Trophoblast cell (in vitro differentiated cells and primary cell): Measurements from ENCODE around the gene TSPAN9.

ENCODE experiments used
- DNase-seq, 2 donors: peaks; one replicate each; pipeline ENCODE4 v3.0.0-alpha.2; 2016
- H2AFZ ChIP-seq: 2 replicates; pipeline ENCODE4 v1.6.1; 2013; ENCODE audit warnings: low read length, moderate library complexity, mild to moderate bottlenecking; ENCODE audit not compliant: insufficient read depth, poor library complexity
- H2AK5ac ChIP-seq: 2 replicates; pipeline ENCODE4 v1.6.1; 2013; ENCODE audit warnings: mild to moderate bottlenecking, low read length
- H2BK120ac ChIP-seq: 2 replicates; pipeline ENCODE4 v1.6.1; 2013; ENCODE audit warnings: low read length, mild to moderate bottlenecking, moderate library complexity; ENCODE audit not compliant: insufficient read depth, poor library complexity
- H2BK12ac ChIP-seq: 2 replicates; pipeline ENCODE4 v1.6.1; 2013; ENCODE audit warnings: mild to moderate bottlenecking, low read length, moderate library complexity
- H2BK5ac ChIP-seq: 2 replicates; pipeline ENCODE4 v1.6.1; 2013; ENCODE audit warnings: low read length, low read depth, moderate library complexity, mild to moderate bottlenecking; ENCODE audit not compliant: poor library complexity
- H3K14ac ChIP-seq: 2 replicates; pipeline ENCODE4 v1.6.1; 2013; ENCODE audit warnings: mild to moderate bottlenecking, low read length
- H3K18ac ChIP-seq: 2 replicates; pipeline ENCODE4 v1.6.1; 2013; ENCODE audit warnings: mild to moderate bottlenecking, low read length
- H3K23ac ChIP-seq: 2 replicates; pipeline ENCODE4 v1.6.1; 2013; ENCODE audit warnings: low read length
- H3K27ac ChIP-seq: 2 replicates; pipeline ENCODE4 v1.5.1; 2013; ENCODE audit warnings: low read depth, mild to moderate bottlenecking, inconsistent platforms, low read length, moderate library complexity
- H3K27me3 ChIP-seq: 2 replicates; pipeline ENCODE4 v1.6.1; 2013; ENCODE audit warnings: inconsistent platforms, mild to moderate bottlenecking, low read length, moderate library complexity; ENCODE audit not compliant: insufficient read depth
- H3K36me3 ChIP-seq, 2 experiments: 1 replicate in 1 of 2; 2 replicates in 1 of 2; pipeline ENCODE4 v1.6.1; 2013; ENCODE audit warnings: low read length in 2 of 2, mild to moderate bottlenecking in 2 of 2, moderate library complexity in 1 of 2; ENCODE audit not compliant: insufficient read depth in 2 of 2, control insufficient read depth in 1 of 2
- H3K4ac ChIP-seq: 2 replicates; pipeline ENCODE4 v1.6.1; 2013; ENCODE audit warnings: low read depth, mild to moderate bottlenecking, low read length, moderate library complexity
- H3K4me1 ChIP-seq, 2 experiments: 1 replicate in 1 of 2; 2 replicates in 1 of 2; pipeline ENCODE4 v1.6.1; 2013; ENCODE audit warnings: low read length in 2 of 2, mild to moderate bottlenecking in 2 of 2, moderate library complexity in 1 of 2; ENCODE audit not compliant: insufficient read depth in 2 of 2, control insufficient read depth in 1 of 2
- H3K4me2 ChIP-seq: 2 replicates; pipeline ENCODE4 v1.6.1; 2013; ENCODE audit warnings: inconsistent platforms, mild to moderate bottlenecking, low read length, moderate library complexity
- H3K4me3 ChIP-seq: 2 replicates; pipeline ENCODE4 v1.5.1; 2013; ENCODE audit warnings: mild to moderate bottlenecking, low read depth, low read length, inconsistent platforms
- H3K79me1 ChIP-seq: one replicate; pipeline ENCODE4 v1.6.1; 2013; ENCODE audit warnings: low read length
- H3K79me2 ChIP-seq: 2 replicates; pipeline ENCODE4 v1.6.1; 2013; ENCODE audit warnings: low read length, mild to moderate bottlenecking; ENCODE audit not compliant: control insufficient read depth, insufficient read depth, poor library complexity
- H3K9ac ChIP-seq: 2 replicates; pipeline ENCODE4 v1.6.1; 2013; ENCODE audit warnings: mild to moderate bottlenecking, low read length
- H3K9me3 ChIP-seq: 2 replicates; pipeline ENCODE4 v1.6.1; 2013; ENCODE audit warnings: low read depth, mild to moderate bottlenecking, control low read depth, inconsistent platforms, low read length; ENCODE audit not compliant: insufficient read depth
- H4K12ac ChIP-seq: 2 replicates; pipeline ENCODE4 v1.6.1; 2013; ENCODE audit warnings: low read depth, mild to moderate bottlenecking, low read length, moderate library complexity
- H4K8ac ChIP-seq: 2 replicates; pipeline ENCODE4 v1.6.1; 2013; ENCODE audit warnings: low read depth, mild to moderate bottlenecking, low read length, moderate library complexity
- H4K91ac ChIP-seq: one replicate; pipeline ENCODE4 v1.6.1; 2013; ENCODE audit warnings: low read depth, mild to moderate bottlenecking, low read length, moderate library complexity
- WGBS: extraction: QIAGEN DNeasy Blood & Tissue Kit; methylation state at CpG from one replicate; pipeline ENCODE4 v1.1.7; 2013; ENCODE audit warnings: missing lambda C conversion rate; ENCODE audit not compliant: insufficient read length, insufficient coverage; ENCODE audit errors: extremely low coverage; 5-methylcytosine and 5-hydroxymethylcytosine counted together

The TSPAN9 gene

DNA sequence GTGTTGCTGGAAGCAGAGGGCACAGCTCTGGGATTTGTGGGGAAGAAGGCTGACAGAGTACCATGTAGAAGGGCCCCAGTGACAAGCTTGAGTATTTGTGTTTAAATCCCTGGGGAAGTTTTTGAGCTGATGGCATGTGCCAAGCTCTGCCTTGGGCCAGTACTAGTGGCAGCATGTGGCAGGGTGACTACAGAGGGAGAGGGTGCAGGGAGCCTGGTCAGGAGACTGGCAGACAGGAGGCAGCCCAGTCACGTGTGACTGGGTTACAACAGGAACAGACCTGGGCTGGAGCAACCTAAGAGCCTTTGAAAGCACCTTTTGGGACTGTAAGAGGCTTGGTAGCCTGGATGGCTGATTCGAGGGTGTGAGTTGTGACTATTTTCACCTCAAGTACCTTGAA, 112.1 kb downstream of the TSPAN9 start:
- H3K79me1 ChIP-seq: no peaks in the 10 kb centered on the region
- H3K79me2 ChIP-seq: no peaks in the 10 kb centered on the region
- no peaks in the 10 kb centered on the region for H3K9me3 ChIP-seq
- no peak overlapping the region for H4K91ac ChIP-seq
- no peak overlapping the region for H3K4me2 ChIP-seq
- no peaks in the 10 kb centered on the region for H3K36me3 ChIP-seq
- no peak overlapping the region for H3K9ac ChIP-seq
- H4K12ac ChIP-seq: no peak overlapping the region
- H2BK5ac ChIP-seq: no peak overlapping the region
- H2AFZ ChIP-seq: no peak overlapping the region
- H3K23ac ChIP-seq: no peak overlapping the region
- no CpG with 5 or more reads among the region's 2 CpGs for WGBS
- no peaks in the 10 kb centered on the region for H3K27me3 ChIP-seq
- no peak overlapping the region for H2BK12ac ChIP-seq
- H2BK120ac ChIP-seq: no peak overlapping the region
- peaks cover 0 to 2% of the 10 kb centered on the region in 2 experiments for H3K4me1 ChIP-seq
- no peak for DNase-seq
- H3K4ac ChIP-seq: no peak overlapping the region
- H3K4me3 ChIP-seq: no peak overlapping the region
- no peak overlapping the region for H3K27ac ChIP-seq
- H3K14ac ChIP-seq: no peak overlapping the region
- no peak overlapping the region for H4K8ac ChIP-seq
- H3K18ac ChIP-seq: no peak overlapping the region
- no peak overlapping the region for H2AK5ac ChIP-seq

DNA sequence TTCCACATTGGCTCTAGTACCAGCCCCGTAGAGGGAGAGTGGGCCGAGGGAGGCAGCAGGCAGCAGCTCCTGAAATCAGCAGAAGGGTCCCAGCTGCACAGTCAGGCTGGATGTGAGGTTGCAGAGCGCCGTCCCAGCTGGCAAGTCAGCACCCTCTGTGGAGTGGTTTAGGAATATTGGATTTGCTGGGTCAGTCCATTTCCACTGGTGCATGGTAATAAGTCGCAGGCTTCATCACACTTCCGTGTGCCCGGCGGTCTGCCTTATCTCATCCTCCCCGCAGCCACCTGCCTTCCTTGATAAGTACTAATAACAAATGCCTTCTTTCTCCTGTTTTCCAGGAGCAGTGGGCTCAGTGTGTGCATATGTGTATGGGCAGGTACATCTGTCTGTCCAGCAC, 112.9 kb downstream of the TSPAN9 start:
- Histone ChIP-seq H3K23ac (no peak overlapping the region), H3K79me2 (no peaks in the 10 kb centered on the region), H3K4me3 (no peak overlapping the region), H4K12ac (no peak overlapping the region), H2BK5ac (no peak overlapping the region), H2BK12ac (no peak overlapping the region), H3K18ac (no peak overlapping the region), H3K14ac (no peak overlapping the region), H3K9me3 (no peaks in the 10 kb centered on the region), H3K36me3 (no peaks in the 10 kb centered on the region), H4K91ac (no peak overlapping the region), H2BK120ac (no peak overlapping the region), H2AK5ac (no peak overlapping the region), H2AFZ (no peak overlapping the region), H4K8ac (no peak overlapping the region), H3K9ac (no peak overlapping the region), H3K27me3 (no peaks in the 10 kb centered on the region), H3K79me1 (no peaks in the 10 kb centered on the region), H3K4ac (no peak overlapping the region), H3K4me2 (no peak overlapping the region), H3K27ac (no peak overlapping the region), H3K4me1 (peaks cover 0 to 2% of the 10 kb centered on the region in 2 experiments)
- no CpG with 5 or more reads among the region's 9 CpGs for WGBS
- no peak for DNase-seq

DNA sequence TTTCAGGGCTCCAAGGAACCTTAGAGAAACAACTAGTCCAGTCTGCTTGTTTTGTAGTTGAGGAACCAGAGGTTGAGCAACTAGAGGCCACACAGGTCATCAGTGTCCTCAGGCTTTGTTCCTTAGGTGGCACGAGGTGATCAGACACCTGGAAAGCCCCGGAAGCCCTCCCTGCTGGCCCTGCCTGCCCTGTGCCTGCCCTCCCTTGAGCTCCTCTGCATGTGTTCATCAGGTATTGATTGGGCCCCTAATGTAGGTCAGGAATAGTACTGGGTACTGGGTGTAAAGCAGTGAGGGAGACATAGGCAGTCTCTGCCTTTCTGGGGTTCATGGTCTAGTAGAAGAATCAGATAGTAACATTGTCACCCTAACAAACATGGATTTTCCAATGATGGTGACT, 114.3 kb downstream of the TSPAN9 start:
- no peak overlapping the region for H3K4me2 ChIP-seq
- no peak overlapping the region for H2BK5ac ChIP-seq
- H2BK120ac ChIP-seq: no peak overlapping the region
- no peaks in the 10 kb centered on the region for H3K79me1 ChIP-seq
- no peaks in the 10 kb centered on the region for H3K27me3 ChIP-seq
- H4K8ac ChIP-seq: no peak overlapping the region
- no peak overlapping the region for H2AK5ac ChIP-seq
- no peak overlapping the region for H2BK12ac ChIP-seq
- DNase-seq: peak in 1 of 2 donors; percentile 8
- H3K4me3 ChIP-seq: no peak overlapping the region
- no peaks in the 10 kb centered on the region for H3K79me2 ChIP-seq
- no peak overlapping the region for H3K23ac ChIP-seq
- H3K27ac ChIP-seq: no peak overlapping the region
- H3K4me1 ChIP-seq: peaks cover 0 to 2% of the 10 kb centered on the region in 2 experiments
- no peak overlapping the region for H3K9ac ChIP-seq
- H2AFZ ChIP-seq: no peak overlapping the region
- no peak overlapping the region for H3K4ac ChIP-seq
- no peak overlapping the region for H4K12ac ChIP-seq
- H3K18ac ChIP-seq: no peak overlapping the region
- no peak overlapping the region for H3K14ac ChIP-seq
- H3K36me3 ChIP-seq: no peaks in the 10 kb centered on the region
- peaks cover 4% of the 10 kb centered on the region for H3K9me3 ChIP-seq
- no peak overlapping the region for H4K91ac ChIP-seq
- WGBS: no CpG with 5 or more reads among the region's 2 CpGs

DNA sequence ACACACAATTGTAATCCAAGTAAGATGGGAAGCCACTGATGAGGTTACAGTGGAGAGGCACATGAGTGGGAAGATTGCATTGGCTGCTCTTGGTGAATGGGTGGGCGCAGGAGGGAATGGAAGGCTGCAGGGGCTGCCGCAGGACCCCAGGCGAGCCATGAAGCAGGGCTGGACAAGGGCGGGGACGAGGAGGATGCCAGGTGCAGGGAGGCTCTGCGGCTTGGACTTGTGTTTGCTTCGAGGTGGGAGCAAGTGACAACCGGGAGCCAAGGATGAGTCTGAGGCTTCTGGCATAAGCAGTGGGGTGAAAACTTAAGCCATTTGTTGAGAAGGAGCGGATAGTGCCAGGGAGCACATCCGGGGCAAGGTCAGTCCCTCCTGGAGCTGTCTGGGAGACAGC, 115.0 kb downstream of the TSPAN9 start:
- H4K12ac ChIP-seq: no peak overlapping the region
- H3K9me3 ChIP-seq: peaks cover 4% of the 10 kb centered on the region
- no CpG with 5 or more reads among the region's 10 CpGs for WGBS
- no peaks in the 10 kb centered on the region for H3K36me3 ChIP-seq
- H3K4ac ChIP-seq: no peak overlapping the region
- no peaks in the 10 kb centered on the region for H3K79me2 ChIP-seq
- H4K91ac ChIP-seq: no peak overlapping the region
- no peak overlapping the region for H3K4me2 ChIP-seq
- H2BK120ac ChIP-seq: no peak overlapping the region
- H3K9ac ChIP-seq: no peak overlapping the region
- H3K79me1 ChIP-seq: no peaks in the 10 kb centered on the region
- H3K23ac ChIP-seq: no peak overlapping the region
- H2AK5ac ChIP-seq: no peak overlapping the region
- H2BK5ac ChIP-seq: no peak overlapping the region
- H3K27ac ChIP-seq: no peak overlapping the region
- peaks cover 0 to 2% of the 10 kb centered on the region in 2 experiments for H3K4me1 ChIP-seq
- H3K27me3 ChIP-seq: no peaks in the 10 kb centered on the region
- no peak overlapping the region for H2BK12ac ChIP-seq
- H3K14ac ChIP-seq: no peak overlapping the region
- DNase-seq: no peak
- no peak overlapping the region for H4K8ac ChIP-seq
- H2AFZ ChIP-seq: no peak overlapping the region
- no peak overlapping the region for H3K18ac ChIP-seq
- peak overlapping the region; percentile 32 for H3K4me3 ChIP-seq
